GM19397 (cell line): ENCODE results near the gene MAML3.

Experiments used
- ATAC-seq: cut with Tn5 transposase; IDR thresholded peaks from one replicate; pipeline ENCODE4 v1.9.1; 2021; ENCODE audit warnings: mild to moderate bottlenecking, moderate library complexity; ENCODE audit not compliant: unreplicated experiment

Gene MAML3

GRCh38 chr4:140048419-140048995, 105.5 kb downstream of the MAML3 start:
- ATAC-seq, result no peak

GRCh38 chr4:140047786-140048185, 106.2 kb downstream of the MAML3 start:
- no peak for ATAC-seq

- no peak for ATAC-seq
Measured at GRCh38 chr4:140047017-140047640, 106.9 kb downstream of the MAML3 start.

GRCh38 chr4:140046543-140046942, 107.4 kb downstream of the MAML3 start:
- ATAC-seq, result no peak

- ATAC-seq, result no peak
Measured at GRCh38 chr4:140046016-140046415, 108.0 kb downstream of the MAML3 start.

GRCh38 chr4:140044337-140044902, 109.6 kb downstream of the MAML3 start:
- no peak for ATAC-seq

- no peak for ATAC-seq
Measured at GRCh38 chr4:140042634-140043033, 111.3 kb downstream of the MAML3 start.

GRCh38 chr4:140038031-140038533, 115.9 kb downstream of the MAML3 start:
- ATAC-seq, result no peak

GRCh38 chr4:140037353-140038030, 116.5 kb downstream of the MAML3 start:
- ATAC-seq, result no peak

- ATAC-seq, result no peak
Measured at GRCh38 chr4:140031706-140032105, 122.3 kb downstream of the MAML3 start.

- no peak for ATAC-seq
Measured at GRCh38 chr4:140031061-140031460, 122.9 kb downstream of the MAML3 start.

GRCh38 chr4:140028676-140029517, 125.1 kb downstream of the MAML3 start:
- ATAC-seq, result no peak

GRCh38 chr4:140028101-140028500, 125.9 kb downstream of the MAML3 start:
- ATAC-seq, result no peak

- no peak for ATAC-seq
Measured at GRCh38 chr4:140027101-140027500, 126.9 kb downstream of the MAML3 start.

GRCh38 chr4:140025470-140025869, 128.5 kb downstream of the MAML3 start:
- ATAC-seq, result no peak

- no peak for ATAC-seq
Measured at GRCh38 chr4:140020457-140021361, 133.3 kb downstream of the MAML3 start.

GRCh38 chr4:140019619-140020347, 134.2 kb downstream of the MAML3 start:
- no peak for ATAC-seq

GRCh38 chr4:140018931-140019618, 134.9 kb downstream of the MAML3 start:
- ATAC-seq, result no peak

- ATAC-seq, result no peak
Measured at GRCh38 chr4:140014284-140014683, 139.7 kb downstream of the MAML3 start.
